ENCODE data around the gene ELP4.
A peak's percentile ranks its signal among the peaks of the same experiment; 100 is the strongest.

Gene ELP4

DNA sequence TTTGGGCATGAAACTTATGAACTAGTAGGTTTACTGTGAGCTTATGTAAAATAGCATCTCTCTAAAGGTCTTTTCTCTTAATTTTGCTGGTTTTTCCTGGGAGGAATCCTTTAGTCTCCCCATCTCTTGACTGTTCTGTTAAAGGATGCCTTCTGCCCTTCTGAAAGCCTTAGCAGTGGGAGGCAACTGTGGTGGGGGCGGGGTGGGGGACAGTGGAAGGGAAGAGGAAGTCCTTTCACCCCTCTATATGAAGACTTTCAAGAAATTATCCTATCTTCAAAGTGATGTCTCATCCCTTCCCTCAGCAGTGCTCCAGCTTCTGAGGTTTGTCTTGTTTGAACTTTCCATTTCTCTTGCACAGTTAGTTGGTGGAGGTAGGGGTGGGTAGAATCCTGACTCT, 73.1 kb downstream of the ELP4 start:
- TF ChIP-seq MYC (IDR thresholded peaks at IDR 0.05; ENCODE audit: low read depth, low read length) (no peak), MAX (IDR thresholded peaks at IDR 0.05; ENCODE audit: low read depth, low read length) (no peak), CTCF (IDR thresholded peaks at IDR 0.05; ENCODE audit: low read depth, low read length) (no peak), POLR2A (IDR thresholded peaks at IDR 0.05; ENCODE audit: extremely low read depth, insufficient read length) (no peak)
- peak; percentile 17 for DNase-seq (ENCODE audit: low read depth)
- H3K4me3 ChIP-seq (ENCODE audit: low read depth, low read length), result no peak overlapping the region

DNA sequence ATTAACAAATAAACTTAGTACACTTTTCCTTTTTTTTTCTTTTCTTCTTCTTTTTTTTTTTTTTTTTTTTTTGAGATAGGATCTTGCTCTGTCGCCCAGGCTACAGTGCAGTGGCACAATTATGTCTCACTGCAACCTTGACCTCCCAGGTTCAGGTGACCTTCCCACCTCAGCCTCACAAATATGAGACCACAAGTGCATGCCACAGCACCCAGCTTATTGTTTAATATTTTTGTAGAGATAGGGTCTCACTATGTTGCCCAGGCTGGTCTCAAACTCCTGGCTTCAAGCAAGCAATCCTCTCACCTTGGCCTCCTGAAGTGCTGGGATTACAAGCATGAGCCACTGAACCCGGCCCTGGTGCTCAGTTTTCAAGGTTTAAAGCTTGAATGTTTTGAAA, 88.9 kb downstream of the ELP4 start:
- DNase-seq (ENCODE audit: low read depth), result no peak
- H3K4me3 ChIP-seq (ENCODE audit: low read depth, low read length), result no peak overlapping the region
- TF ChIP-seq CTCF (IDR thresholded peaks at IDR 0.05; ENCODE audit: low read depth, low read length) (no peak), MAX (IDR thresholded peaks at IDR 0.05; ENCODE audit: low read depth, low read length) (no peak), POLR2A (IDR thresholded peaks at IDR 0.05; ENCODE audit: extremely low read depth, insufficient read length) (no peak), MYC (IDR thresholded peaks at IDR 0.05; ENCODE audit: low read depth, low read length) (no peak)

- DNase-seq (ENCODE audit: low read depth), result no peak
- TF ChIP-seq POLR2A (IDR thresholded peaks at IDR 0.05; ENCODE audit: extremely low read depth, insufficient read length), result no peak
- TF ChIP-seq CTCF (IDR thresholded peaks at IDR 0.05; ENCODE audit: low read depth, low read length), result no peak
- TF ChIP-seq MYC (IDR thresholded peaks at IDR 0.05; ENCODE audit: low read depth, low read length), result no peak
- TF ChIP-seq MAX (IDR thresholded peaks at IDR 0.05; ENCODE audit: low read depth, low read length), result no peak
- no peak overlapping the region for H3K4me3 ChIP-seq (ENCODE audit: low read depth, low read length)
These were observed 92.2 kb downstream of the ELP4 start for GRCh38 chr11:31601635-31602282.

DNA sequence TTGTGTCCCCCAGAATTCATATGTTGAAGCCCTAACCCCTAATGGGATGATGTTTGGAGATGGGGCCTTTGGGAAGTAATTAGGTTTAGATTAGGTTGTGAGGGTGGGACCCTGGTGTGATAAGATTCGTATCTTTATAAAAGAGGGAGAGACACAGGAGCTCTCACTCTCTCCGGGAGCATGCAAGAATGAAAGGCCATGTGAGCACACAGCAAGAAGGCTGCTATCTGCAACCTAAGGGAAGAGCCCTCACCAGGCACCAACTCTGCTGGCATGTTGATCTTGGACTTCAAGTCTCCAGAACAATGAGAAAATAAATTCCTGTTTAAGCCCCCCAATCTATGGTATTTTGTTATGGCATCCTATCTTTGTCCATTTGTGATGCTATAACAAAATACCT, 97.3 kb downstream of the ELP4 start:
- no peak for DNase-seq (ENCODE audit: low read depth)
- TF ChIP-seq MAX (IDR thresholded peaks at IDR 0.05; ENCODE audit: low read depth, low read length), result no peak
- TF ChIP-seq POLR2A (IDR thresholded peaks at IDR 0.05; ENCODE audit: extremely low read depth, insufficient read length), result no peak
- no peak for TF ChIP-seq CTCF (IDR thresholded peaks at IDR 0.05; ENCODE audit: low read depth, low read length)
- TF ChIP-seq MYC (IDR thresholded peaks at IDR 0.05; ENCODE audit: low read depth, low read length), result no peak
- H3K4me3 ChIP-seq (ENCODE audit: low read depth, low read length), result no peak overlapping the region

GRCh38 chr11:31607914-31608313, 98.3 kb downstream of the ELP4 start:
- DNase-seq (ENCODE audit: low read depth), result peak; percentile 9
- no peak for TF ChIP-seq POLR2A (IDR thresholded peaks at IDR 0.05; ENCODE audit: extremely low read depth, insufficient read length)
- no peak for TF ChIP-seq MYC (IDR thresholded peaks at IDR 0.05; ENCODE audit: low read depth, low read length)
- TF ChIP-seq CTCF (IDR thresholded peaks at IDR 0.05; ENCODE audit: low read depth, low read length), result no peak
- no peak for TF ChIP-seq MAX (IDR thresholded peaks at IDR 0.05; ENCODE audit: low read depth, low read length)
- H3K4me3 ChIP-seq (ENCODE audit: low read depth, low read length), result no peak overlapping the region

All from NB4 (cell line).